ENCODE data around the gene WWC1.
"Not testable (repeated sequence)": the region's sequence is repeated elsewhere in the genome, so short reads cannot be mapped to it uniquely, and the experiment has no call there.

WWC1 gene

GRCh38 chr5:168286863-168287262, 4.6 kb upstream of the WWC1 start:
- not testable (repeated sequence) for DNase-seq

DNA sequence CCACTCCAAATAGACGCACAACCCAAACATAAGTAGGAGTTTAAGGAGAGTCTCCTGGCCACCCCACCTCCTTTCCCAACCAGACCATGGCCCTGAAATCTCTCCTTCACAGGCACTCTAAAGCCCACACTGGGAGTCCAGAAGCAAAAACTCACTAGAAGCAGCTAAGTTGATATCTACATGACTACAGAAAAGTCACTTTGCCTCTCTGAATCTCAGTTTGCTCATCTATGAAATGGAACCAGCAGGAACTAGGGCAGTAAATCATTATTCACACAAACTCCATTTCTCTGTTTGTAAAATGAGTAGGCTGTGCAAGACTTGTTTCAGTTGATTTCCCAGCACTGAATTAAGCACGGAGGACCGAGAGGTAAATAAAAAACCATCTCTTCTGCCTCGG, 4.1 kb upstream of the WWC1 start:
- DNase-seq = no peak

DNA sequence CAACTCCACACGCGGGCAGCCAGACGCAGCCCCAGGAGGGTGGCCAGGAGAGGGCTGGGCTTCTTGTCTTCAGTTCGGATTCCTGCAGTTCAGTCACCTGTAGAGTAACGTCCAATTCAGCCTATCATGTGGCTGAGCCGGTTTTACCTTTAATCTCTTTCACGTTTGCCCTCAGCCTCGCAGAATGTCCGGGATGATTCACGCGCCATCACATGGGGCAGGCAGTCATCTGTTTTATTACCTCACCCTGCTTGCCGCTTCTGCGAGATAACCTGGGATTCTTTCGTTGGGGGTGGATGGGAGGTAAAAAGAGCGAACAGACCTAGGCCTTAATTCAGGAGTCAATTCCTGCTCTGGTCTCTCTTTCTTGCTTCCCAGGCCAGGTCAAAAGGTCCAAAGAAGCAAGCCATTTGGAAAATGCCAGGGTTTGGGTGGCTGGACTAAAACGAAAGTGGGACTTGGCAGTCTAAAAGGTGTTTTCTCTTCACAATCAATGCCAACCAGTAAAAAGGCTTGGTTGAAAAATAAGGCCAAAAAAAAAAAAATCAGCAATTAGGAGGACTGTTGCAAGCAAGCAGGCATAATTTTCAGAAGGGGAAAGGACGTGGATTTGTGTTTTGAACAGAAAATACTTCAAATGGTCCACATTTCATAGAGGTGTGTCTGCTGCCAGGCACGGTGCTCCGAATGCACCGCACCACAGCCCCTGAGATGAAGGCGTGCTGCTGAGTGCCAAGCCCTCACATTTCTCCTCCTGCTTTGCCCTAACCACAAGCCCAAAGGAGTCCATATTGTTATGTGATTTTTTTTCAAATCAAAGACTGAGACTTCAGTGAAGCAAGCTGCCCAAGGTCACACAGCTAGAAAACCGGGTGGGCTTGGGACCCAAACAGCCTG, 2.8 kb upstream of the WWC1 start:
- DNase-seq = no peak

GRCh38 chr5:168290902-168291341, 523 bp upstream of the WWC1 start:
- DNase-seq = no peak

DNA sequence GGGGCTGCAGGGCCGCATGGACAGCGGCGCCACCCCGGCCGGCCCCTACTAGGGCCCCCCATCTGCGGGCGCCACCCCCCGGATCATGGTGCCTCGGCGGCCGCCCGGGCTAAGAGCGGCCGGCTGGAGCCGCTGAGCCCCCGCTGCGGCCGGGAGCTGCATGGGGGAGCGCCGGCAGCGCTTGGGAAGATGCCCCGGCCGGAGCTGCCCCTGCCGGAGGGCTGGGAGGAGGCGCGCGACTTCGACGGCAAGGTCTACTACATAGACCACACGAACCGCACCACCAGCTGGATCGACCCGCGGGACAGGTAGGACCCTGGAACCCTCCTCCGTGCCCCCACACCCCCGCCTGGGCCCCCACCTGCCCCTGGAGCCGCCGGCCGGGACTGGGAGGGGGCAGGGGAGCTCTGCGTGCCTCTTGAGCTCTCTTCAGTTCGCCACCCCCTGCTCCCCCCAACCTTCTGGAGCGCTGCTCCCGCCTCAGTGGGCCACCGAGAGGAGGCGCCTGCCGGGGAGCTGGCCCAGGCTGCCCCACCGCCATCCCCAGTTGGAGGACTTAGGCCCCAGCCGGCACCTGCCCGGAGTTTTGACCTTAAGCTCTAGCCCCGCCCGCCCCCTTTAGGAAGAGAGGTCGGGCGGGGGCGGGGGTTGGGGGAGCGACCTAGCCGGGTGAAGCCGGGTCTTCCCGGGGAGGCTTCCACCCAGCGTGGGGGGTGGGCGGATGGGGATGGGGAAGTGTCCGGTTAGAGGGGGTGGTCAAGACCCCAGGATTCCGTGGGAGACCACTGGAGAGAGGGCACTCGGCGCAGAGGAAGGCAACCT, 730 bp downstream of the WWC1 start:
- DNase-seq = no peak

GRCh38 chr5:168292786-168293696, 1.6 kb downstream of the WWC1 start:
- DNase-seq = no peak

DNA sequence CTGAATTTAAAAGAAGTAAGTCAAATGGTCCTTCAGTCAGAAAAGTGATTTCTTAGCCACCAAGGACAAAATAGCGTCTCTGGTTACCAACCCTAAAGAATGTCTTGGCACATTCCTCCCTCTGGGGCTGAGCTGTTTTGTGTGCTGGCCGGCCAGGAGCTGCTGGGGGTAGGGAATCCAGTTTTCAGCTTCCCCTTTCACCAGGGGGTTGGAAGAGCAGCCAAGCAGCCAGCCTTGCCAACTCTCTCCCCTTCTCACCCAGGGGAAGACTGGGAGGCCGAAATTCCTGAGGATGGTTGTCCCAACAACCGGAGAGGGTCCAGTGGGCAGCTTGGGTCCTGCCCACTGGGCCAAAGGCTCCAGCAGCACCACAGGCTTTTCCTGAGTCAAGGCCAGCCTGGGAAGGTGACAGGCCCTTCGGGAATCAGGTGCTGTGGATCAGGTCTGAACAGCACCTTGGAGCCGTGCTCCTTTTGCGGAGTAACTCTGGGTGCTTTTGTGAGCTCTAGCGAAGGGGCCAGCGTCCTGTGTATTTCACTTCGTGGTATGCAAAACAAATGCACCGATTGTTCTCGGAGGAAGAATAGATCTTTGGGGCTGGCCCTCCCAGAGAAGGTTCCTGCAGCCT, 4.2 kb downstream of the WWC1 start:
- no peak for DNase-seq

- DNase-seq = no peak
Observed at GRCh38 chr5:168296682-168297081, 5.2 kb downstream of the WWC1 start.

DNA sequence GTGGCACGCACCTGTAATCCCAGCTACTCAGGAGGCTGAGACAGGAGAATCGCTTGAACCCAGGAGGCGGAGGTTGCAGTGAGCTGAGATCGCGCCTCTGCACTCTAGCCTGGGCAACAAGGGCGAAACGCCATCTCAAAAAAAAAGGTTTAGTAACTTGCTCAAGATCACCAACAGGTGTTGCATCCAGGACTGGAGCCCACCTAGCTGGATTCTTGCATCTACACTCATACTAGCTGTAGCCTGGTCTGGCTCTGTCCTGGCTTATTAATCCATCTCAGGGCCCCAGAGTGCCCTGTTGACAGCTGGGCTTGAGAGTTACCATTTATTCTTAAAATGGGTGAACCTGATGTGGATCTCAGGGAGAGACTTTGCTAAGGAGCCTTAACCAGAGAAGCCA, 7.5 kb downstream of the WWC1 start:
- DNase-seq = no peak

DNA sequence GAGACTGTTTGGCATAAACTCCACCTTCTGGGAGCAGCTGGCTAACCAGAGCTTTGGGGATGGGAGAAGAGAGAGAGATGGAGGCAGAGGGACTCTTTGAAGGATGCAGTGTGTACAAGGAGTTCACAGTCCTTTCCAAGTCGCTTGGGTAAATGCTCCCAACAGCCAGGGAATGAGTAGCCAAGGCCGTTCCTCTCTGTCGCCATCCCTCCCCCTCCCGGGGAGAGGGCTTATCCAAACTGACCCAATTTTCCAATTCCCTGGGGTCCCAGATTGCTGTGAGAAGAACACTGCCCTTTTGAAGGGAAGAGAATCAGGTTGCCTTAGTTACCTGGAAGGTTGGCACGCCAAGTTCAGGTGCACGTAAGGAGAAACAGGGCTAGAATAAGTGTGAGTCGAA, 7.9 kb downstream of the WWC1 start:
- DNase-seq = no peak

DNA sequence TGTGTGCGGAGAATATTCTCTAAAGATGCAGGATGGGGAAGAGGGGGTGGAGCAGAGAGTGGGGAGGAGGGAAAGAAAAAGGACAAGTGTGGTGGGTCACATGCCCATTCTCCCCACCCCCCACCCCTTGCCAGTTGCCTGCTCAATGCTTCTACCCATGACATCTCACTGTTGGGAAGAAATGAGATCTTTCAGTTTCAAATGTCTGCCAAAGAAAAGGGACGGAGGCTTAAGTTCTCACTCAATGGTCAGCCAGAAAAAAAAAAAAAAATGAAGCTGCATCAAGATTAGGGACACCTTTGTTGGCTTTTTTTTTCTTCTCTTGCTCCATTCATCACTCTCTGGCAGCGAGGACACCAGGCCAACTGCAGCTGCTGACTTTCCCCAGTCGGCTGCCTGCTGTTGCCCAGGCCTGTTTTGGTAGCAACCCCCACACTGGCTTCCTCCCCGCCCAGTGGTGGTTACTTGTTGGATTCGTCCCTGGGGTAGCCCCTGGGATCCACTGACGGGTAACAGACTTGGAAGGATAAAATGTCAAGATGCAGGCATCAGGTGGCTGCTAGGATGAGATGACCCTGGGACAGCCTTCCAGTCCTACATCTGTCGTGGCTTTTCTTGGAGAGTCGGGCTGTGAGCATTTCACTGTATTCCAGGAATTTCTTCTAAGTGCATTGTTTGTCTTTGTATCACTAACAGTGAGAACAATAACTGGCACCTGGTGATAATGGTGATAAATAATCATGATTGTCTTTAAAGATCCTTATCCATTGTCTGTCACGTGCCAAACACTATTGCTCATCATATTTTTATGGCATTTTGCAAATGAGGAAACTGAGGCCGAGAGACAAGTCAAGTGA, 9.1 kb downstream of the WWC1 start:
- no peak for DNase-seq

GRCh38 chr5:168301593-168302390, 10.3 kb downstream of the WWC1 start:
- no peak for DNase-seq

DNA sequence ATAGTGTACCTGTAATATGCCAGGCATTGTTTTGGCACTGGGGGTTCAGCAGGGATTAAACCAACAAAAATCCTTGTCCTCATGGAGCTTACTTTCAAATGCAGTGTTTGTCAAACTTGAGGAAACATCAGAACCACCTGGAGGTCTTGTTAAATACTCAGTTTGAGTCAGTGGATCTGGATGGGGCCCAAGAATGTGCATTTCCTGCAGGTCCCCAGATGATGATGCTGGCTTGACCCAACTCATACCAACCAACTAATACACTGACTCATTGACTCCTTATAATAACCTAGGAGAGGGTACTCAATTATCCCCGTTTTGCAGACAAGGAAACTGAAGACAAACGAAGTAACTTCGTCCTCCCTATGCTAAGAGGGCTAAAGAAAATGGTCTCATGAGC, 11.3 kb downstream of the WWC1 start:
- no peak for DNase-seq

GRCh38 chr5:168303393-168304025, 12.1 kb downstream of the WWC1 start:
- DNase-seq = no peak

DNA sequence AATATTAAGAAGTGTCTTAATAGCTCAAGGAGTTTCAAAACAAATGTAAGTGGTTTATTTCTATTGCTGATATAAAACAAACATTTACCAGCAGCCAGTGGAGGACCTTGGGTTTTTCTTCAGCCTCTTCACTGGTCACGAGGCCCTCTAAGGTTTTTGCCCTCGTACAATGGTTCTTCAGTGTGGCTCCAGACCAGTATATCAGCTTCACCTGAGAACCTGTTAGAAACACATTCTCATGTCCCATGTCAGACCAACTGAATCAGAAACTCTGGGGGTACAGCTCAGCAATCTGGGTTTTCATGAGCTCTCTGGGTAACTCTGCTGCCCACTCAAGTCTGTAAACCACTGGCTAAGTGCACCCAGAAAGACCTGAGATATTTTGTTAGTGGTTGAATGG, 12.9 kb downstream of the WWC1 start:
- no peak for DNase-seq

GRCh38 chr5:168305281-168305680, 13.8 kb downstream of the WWC1 start:
- DNase-seq = no peak

DNA sequence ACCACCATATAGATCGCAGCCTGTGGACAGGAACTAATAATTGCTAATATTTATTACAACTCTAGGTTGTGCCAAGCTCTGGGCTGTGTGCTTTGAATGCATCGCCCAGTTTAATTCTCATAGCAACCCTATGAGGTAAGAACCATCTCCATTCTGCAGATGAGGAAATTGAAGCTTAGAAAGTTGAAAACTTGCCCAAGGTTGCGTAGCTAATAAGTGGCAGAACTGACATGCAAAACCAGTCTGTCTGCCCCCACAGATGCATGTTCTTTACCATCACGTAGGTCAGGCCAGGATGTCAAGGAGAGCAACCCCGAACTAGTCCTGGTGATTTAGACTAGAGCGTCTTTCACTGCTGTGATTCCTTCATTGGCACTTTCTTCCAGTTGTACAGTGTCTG, 15.6 kb downstream of the WWC1 start:
- DNase-seq = no peak

DNA sequence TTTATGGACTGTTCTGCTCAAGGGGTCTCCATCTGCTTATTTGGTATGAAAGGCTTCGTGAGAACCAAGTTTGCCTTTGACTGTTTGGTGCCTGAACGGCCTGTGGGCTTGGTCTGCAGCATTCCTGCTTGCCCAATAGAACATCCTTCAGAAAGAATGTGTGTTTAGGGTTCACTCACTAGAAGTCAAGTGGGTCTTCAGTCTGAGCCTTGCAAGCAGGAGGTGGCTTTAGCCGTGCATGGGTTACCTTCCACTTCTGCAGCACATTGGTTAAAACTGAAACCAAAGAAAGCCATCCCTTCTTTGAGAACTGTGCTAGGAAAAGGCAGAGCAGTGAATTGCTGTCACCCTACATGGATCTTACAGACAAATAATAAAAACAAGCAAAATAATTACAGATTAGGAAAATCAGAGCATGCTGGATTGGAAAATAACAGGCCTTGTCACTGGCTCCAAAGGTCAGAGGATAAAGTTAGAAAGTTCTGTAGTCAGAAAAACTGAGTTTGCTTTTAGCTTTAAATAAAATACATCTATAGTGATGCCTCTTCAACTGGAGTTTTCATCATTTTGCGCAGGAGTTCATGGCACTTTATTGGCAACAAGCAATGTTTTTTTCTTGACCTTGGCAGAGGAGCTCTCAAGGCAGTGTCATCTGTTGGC, 16.6 kb downstream of the WWC1 start:
- DNase-seq = no peak

DNA sequence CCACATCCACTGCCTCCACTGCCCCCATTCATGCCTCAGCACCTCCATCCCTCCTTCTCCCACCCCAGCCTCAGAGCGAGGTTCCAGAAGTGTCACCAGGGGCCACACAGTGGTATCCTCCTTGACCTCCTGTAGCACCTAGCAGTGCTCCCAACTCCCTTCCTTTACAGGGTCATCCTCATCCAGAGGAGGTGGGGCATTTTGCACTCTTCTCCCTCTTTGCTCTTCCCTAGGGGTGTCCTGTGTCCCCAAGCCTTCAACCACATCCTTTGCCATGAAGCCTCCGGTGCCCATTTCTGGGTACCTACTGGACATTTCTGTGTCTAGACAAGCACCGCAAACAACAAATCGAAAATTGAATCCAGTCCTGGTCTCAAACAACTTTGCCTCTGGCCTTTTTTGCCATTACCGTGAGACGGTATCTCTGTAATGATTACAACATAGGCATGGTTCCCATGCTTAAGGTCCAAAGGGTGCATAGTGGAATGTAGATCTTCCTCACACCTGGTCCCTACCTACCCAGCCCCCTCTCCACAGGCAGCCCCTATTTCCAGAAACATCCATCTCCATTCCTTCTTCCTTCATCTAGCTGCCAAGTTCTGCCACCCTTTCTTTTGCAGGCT, 17.6 kb downstream of the WWC1 start:
- no peak for DNase-seq
